ENCODE measurements around the gene MAP2.

DNA sequence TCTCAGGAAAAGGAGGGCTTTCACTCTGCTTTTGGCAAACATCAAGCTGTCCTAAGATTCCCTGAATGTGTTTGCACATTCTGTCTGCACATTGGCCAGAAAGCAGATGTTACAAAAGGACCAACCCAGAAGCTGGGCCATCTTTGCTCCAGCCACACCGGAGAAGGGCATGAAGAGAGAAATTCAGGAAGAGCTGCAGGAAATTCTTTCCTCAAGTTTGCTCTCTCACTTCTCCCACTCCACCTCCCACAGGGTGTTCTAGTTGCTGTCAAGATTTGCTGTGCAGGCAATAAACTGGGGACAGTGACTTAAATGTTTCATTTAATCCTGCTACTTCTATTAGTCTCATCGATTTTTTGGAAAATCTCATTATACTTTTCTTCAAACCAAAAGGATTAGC lies 210.1 kb downstream of the MAP2 start:
- no peak for TF ChIP-seq POLR2AphosphoS5 (IDR thresholded peaks at IDR 0.05; ENCODE audit: low read length)
- no peak for TF ChIP-seq EP300 (IDR thresholded peaks at IDR 0.05; ENCODE audit: borderline replicate concordance in 1 of 2, control insufficient read depth in 1 of 2, low read depth in 2 of 2, low read length in 2 of 2)
- TF ChIP-seq, protein P1, sequence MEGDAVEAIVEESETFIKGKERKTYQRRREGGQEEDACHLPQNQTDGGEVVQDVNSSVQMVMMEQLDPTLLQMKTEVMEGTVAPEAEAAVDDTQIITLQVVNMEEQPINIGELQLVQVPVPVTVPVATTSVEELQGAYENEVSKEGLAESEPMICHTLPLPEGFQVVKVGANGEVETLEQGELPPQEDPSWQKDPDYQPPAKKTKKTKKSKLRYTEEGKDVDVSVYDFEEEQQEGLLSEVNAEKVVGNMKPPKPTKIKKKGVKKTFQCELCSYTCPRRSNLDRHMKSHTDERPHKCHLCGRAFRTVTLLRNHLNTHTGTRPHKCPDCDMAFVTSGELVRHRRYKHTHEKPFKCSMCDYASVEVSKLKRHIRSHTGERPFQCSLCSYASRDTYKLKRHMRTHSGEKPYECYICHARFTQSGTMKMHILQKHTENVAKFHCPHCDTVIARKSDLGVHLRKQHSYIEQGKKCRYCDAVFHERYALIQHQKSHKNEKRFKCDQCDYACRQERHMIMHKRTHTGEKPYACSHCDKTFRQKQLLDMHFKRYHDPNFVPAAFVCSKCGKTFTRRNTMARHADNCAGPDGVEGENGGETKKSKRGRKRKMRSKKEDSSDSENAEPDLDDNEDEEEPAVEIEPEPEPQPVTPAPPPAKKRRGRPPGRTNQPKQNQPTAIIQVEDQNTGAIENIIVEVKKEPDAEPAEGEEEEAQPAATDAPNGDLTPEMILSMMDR (IDR thresholded peaks at IDR 0.05 in 2 of 3, conservative IDR thresholded peaks at IDR 0.05 in 1 of 3; ENCODE audit: control insufficient read depth in 2 of 3, extremely low read depth in 1 of 3, insufficient read depth in 1 of 3, low read depth in 3 of 3, low read length in 3 of 3) = no peak
- TF ChIP-seq, protein P2, sequence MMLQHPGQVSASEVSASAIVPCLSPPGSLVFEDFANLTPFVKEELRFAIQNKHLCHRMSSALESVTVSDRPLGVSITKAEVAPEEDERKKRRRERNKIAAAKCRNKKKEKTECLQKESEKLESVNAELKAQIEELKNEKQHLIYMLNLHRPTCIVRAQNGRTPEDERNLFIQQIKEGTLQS (IDR thresholded peaks at IDR 0.05; ENCODE audit: borderline replicate concordance, extremely low read depth, low read depth, low read length) = no peak
- TF ChIP-seq, protein P3, sequence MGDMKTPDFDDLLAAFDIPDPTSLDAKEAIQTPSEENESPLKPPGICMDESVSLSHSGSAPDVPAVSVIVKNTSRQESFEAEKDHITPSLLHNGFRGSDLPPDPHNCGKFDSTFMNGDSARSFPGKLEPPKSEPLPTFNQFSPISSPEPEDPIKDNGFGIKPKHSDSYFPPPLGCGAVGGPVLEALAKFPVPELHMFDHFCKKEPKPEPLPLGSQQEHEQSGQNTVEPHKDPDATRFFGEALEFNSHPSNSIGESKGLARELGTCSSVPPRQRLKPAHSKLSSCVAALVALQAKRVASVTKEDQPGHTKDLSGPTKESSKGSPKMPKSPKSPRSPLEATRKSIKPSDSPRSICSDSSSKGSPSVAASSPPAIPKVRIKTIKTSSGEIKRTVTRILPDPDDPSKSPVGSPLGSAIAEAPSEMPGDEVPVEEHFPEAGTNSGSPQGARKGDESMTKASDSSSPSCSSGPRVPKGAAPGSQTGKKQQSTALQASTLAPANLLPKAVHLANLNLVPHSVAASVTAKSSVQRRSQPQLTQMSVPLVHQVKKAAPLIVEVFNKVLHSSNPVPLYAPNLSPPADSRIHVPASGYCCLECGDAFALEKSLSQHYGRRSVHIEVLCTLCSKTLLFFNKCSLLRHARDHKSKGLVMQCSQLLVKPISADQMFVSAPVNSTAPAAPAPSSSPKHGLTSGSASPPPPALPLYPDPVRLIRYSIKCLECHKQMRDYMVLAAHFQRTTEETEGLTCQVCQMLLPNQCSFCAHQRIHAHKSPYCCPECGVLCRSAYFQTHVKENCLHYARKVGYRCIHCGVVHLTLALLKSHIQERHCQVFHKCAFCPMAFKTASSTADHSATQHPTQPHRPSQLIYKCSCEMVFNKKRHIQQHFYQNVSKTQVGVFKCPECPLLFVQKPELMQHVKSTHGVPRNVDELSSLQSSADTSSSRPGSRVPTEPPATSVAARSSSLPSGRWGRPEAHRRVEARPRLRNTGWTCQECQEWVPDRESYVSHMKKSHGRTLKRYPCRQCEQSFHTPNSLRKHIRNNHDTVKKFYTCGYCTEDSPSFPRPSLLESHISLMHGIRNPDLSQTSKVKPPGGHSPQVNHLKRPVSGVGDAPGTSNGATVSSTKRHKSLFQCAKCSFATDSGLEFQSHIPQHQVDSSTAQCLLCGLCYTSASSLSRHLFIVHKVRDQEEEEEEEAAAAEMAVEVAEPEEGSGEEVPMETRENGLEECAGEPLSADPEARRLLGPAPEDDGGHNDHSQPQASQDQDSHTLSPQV (IDR thresholded peaks at IDR 0.05) = no peak
- no peak for TF ChIP-seq SUPT20H (IDR thresholded peaks at IDR 0.05; ENCODE audit: borderline replicate concordance, control insufficient read depth, low read depth, low read length)
- no peak for TF ChIP-seq NRF1 (conservative IDR thresholded peaks at IDR 0.05; ENCODE audit: low read depth, low read length)
- TF ChIP-seq, protein P4, sequence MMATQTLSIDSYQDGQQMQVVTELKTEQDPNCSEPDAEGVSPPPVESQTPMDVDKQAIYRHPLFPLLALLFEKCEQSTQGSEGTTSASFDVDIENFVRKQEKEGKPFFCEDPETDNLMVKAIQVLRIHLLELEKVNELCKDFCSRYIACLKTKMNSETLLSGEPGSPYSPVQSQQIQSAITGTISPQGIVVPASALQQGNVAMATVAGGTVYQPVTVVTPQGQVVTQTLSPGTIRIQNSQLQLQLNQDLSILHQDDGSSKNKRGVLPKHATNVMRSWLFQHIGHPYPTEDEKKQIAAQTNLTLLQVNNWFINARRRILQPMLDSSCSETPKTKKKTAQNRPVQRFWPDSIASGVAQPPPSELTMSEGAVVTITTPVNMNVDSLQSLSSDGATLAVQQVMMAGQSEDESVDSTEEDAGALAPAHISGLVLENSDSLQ (IDR thresholded peaks at IDR 0.05) = no peak
- TF ChIP-seq CHD1 (IDR thresholded peaks at IDR 0.05; ENCODE audit: low read depth, low read length) = no peak
- no peak for TF ChIP-seq MYC (IDR thresholded peaks at IDR 0.05; ENCODE audit: insufficient read depth, insufficient read length, insufficient replicate concordance, low read length, severe bottlenecking)
- no peak for TF ChIP-seq POLR2AphosphoS2 (IDR thresholded peaks at IDR 0.05; ENCODE audit: low read depth, low read length)

Measured in GM12878 (cell line).